H9 (cell line): ENCODE results near the gene ABTB1. TPM values are rescaled to one million over a fixed set of nuclear protein-coding genes. Genes with fewer than 3 reads are reported as not detected.

Experiments
- DNase-seq: peaks from one replicate; pipeline ENCODE4 v3.0.0-alpha.2; 2017
- H2AFZ ChIP-seq: one replicate; pipeline ENCODE4 v1.6.1; 2013; ENCODE audit warnings: mild to moderate bottlenecking, low read length, control low read depth, moderate library complexity
- H2AK5ac ChIP-seq: 2 replicates; pipeline ENCODE4 v1.6.1; 2013; ENCODE audit warnings: low read length, control low read depth, mixed read lengths; ENCODE audit not compliant: insufficient read length
- H2BK120ac ChIP-seq: one replicate; pipeline ENCODE4 v1.6.1; 2013; ENCODE audit warnings: low read depth, mild to moderate bottlenecking, low read length, control low read depth, inconsistent platforms; ENCODE audit not compliant: poor library complexity, severe bottlenecking
- H2BK12ac ChIP-seq: 2 replicates; pipeline ENCODE4 v1.6.1; 2013; ENCODE audit warnings: low read length, control low read depth, mixed read lengths, low read depth; ENCODE audit not compliant: insufficient read length
- H2BK15ac ChIP-seq: 2 replicates; pipeline ENCODE4 v1.6.1; 2013; ENCODE audit warnings: low read depth, low read length, control low read depth
- H2BK20ac ChIP-seq: one replicate; pipeline ENCODE4 v1.6.1; 2013; ENCODE audit warnings: low read depth, mild to moderate bottlenecking, low read length, control low read depth, inconsistent platforms; ENCODE audit not compliant: poor library complexity, severe bottlenecking
- H2BK5ac ChIP-seq: 2 replicates; pipeline ENCODE4 v1.6.1; 2013; ENCODE audit warnings: low read length, control low read depth, mixed read lengths; ENCODE audit not compliant: insufficient read length
- H3K14ac ChIP-seq: 2 replicates; pipeline ENCODE4 v1.6.1; 2013; ENCODE audit warnings: low read length, control low read depth; ENCODE audit not compliant: insufficient read depth
- H3K18ac ChIP-seq: 2 replicates; pipeline ENCODE4 v1.6.1; 2013; ENCODE audit warnings: low read depth, mild to moderate bottlenecking, mixed read lengths, low read length, control low read depth; ENCODE audit not compliant: insufficient read length
- H3K23ac ChIP-seq: 2 replicates; pipeline ENCODE4 v1.6.1; 2013; ENCODE audit warnings: low read length, control low read depth, mixed read lengths, low read depth; ENCODE audit not compliant: insufficient read length
- H3K23me2 ChIP-seq: 2 replicates; pipeline ENCODE4 v1.6.1; 2013; ENCODE audit warnings: low read depth, mild to moderate bottlenecking, mixed read lengths, low read length, control low read depth; ENCODE audit not compliant: insufficient read length, poor library complexity, severe bottlenecking
- H3K27ac ChIP-seq: 2 replicates; pipeline ENCODE4 v1.5.1; 2013; ENCODE audit warnings: low read length, control low read depth, mixed read lengths, low read depth; ENCODE audit not compliant: insufficient read length
- H3K27me3 ChIP-seq: 2 replicates; pipeline ENCODE4 v1.6.1; 2013; ENCODE audit warnings: low read length, control low read depth, inconsistent platforms; ENCODE audit not compliant: insufficient read depth
- H3K4ac ChIP-seq: 2 replicates; pipeline ENCODE4 v1.6.1; 2013; ENCODE audit warnings: low read depth, mild to moderate bottlenecking, control low read depth, inconsistent platforms, low read length, moderate library complexity
- H3K4me1 ChIP-seq: 2 replicates; pipeline ENCODE4 v1.6.1; 2013; ENCODE audit warnings: low read length, control low read depth, inconsistent platforms; ENCODE audit not compliant: insufficient read depth
- H3K4me2 ChIP-seq: 2 replicates; pipeline ENCODE4 v1.6.1; 2013; ENCODE audit warnings: low read length, control low read depth, mixed read lengths; ENCODE audit not compliant: insufficient read length, insufficient read depth
- H3K56ac ChIP-seq: 2 replicates; pipeline ENCODE4 v1.6.1; 2013; ENCODE audit warnings: low read depth, mild to moderate bottlenecking, mixed read lengths, low read length, control low read depth; ENCODE audit not compliant: insufficient read length
- H3K79me1 ChIP-seq: 2 replicates; pipeline ENCODE4 v1.6.1; 2013; ENCODE audit warnings: low read depth, mild to moderate bottlenecking, moderate library complexity, low read length, control low read depth, inconsistent platforms; ENCODE audit not compliant: insufficient read depth, poor library complexity, severe bottlenecking
- H3K79me2 ChIP-seq: 2 replicates; pipeline ENCODE4 v1.6.1; 2013; ENCODE audit warnings: low read length, control low read depth, inconsistent platforms; ENCODE audit not compliant: insufficient read depth
- H3K9ac ChIP-seq: 2 replicates; pipeline ENCODE4 v1.6.1; 2013; ENCODE audit warnings: low read length, control low read depth, mixed read lengths; ENCODE audit not compliant: insufficient read length; ENCODE audit errors: extremely low read depth
- H3K9me3 ChIP-seq: one replicate; pipeline ENCODE4 v1.6.1; 2013; ENCODE audit warnings: low read depth, low read length, inconsistent platforms; ENCODE audit not compliant: control insufficient read depth
- H3T11ph ChIP-seq: one replicate; pipeline ENCODE4 v1.6.1; 2013; ENCODE audit warnings: mild to moderate bottlenecking, low read length, control low read depth, inconsistent platforms
- H4K20me1 ChIP-seq: one replicate; pipeline ENCODE4 v1.6.1; 2013; ENCODE audit not compliant: control insufficient read depth, insufficient read length, insufficient read depth
- H4K5ac ChIP-seq: 2 replicates; pipeline ENCODE4 v1.6.1; 2013; ENCODE audit warnings: low read depth, mild to moderate bottlenecking, mixed read lengths, low read length, control low read depth; ENCODE audit not compliant: insufficient read length
- H4K8ac ChIP-seq: replicated peaks from 2 replicates; pipeline ENCODE4 v1.6.1; 2013; ENCODE audit warnings: low read length, control low read depth, mixed read lengths, low read depth; ENCODE audit not compliant: insufficient read length
- H4K91ac ChIP-seq: 2 replicates; pipeline ENCODE4 v1.6.1; 2013; ENCODE audit warnings: low read depth, mild to moderate bottlenecking, moderate library complexity, mixed read lengths, low read length, control low read depth; ENCODE audit not compliant: insufficient read length
- H3K27ac Mint-ChIP-seq, 3 experiments: 2 replicates in 2 of 3; 3 replicates in 1 of 3; pipeline ENCODE4 v1.8.0; 2020 to 2021; ENCODE audit warnings: mixed read lengths in 3 of 3, mild to moderate bottlenecking in 1 of 3, moderate library complexity in 1 of 3
- H3K27me3 Mint-ChIP-seq: 2 replicates; pipeline ENCODE4 v1.8.0; 2021; ENCODE audit warnings: low read depth, mild to moderate bottlenecking, moderate library complexity, mixed read lengths
- H3K36me3 Mint-ChIP-seq, 3 experiments: 2 replicates in 2 of 3; 3 replicates in 1 of 3; pipeline ENCODE4 v1.8.0; 2020 to 2021; ENCODE audit warnings: low read depth in 3 of 3, mixed read lengths in 3 of 3; ENCODE audit not compliant: insufficient read depth in 1 of 3
- H3K4me1 Mint-ChIP-seq, 2 experiments: 2 replicates each; pipeline ENCODE4 v1.8.0; 2020; ENCODE audit warnings: mixed read lengths in 2 of 2
- H3K4me3 Mint-ChIP-seq, 2 experiments: 2 replicates in 1 of 2; 3 replicates in 1 of 2; pipeline ENCODE4 v1.8.0; 2020 to 2021; ENCODE audit warnings: mild to moderate bottlenecking in 2 of 2, mixed read lengths in 2 of 2, moderate library complexity in 1 of 2
- H3K9me3 Mint-ChIP-seq, 2 experiments: 2 replicates in 1 of 2; 3 replicates in 1 of 2; pipeline ENCODE4 v1.8.0; 2020; ENCODE audit warnings: mild to moderate bottlenecking in 2 of 2, mixed read lengths in 2 of 2, moderate library complexity in 1 of 2
- CTCF ChIP-seq: fragments of 200-600 bp; sonication (generic); conservative IDR thresholded peaks from 3 replicates; pipeline ENCODE4 v1.8.0; 2021; ENCODE audit warnings: antibody characterized with exemption, mild to moderate bottlenecking
- WGBS: extraction: QIAGEN DNeasy Blood & Tissue Kit; methylation state at CpG from one replicate; pipeline ENCODE4 v1.1.7; 2013; ENCODE audit warnings: missing lambda C conversion rate, low lambda C conversion rate, mixed read lengths; ENCODE audit not compliant: insufficient read length; ENCODE audit errors: extremely low coverage; 5-methylcytosine and 5-hydroxymethylcytosine counted together
- total RNA-seq: library from RNA; stranded (reverse); gene quantifications from 2 replicates; pipeline ENCODE4 v1.2.1, GENCODE V29; 2021

The ABTB1 gene
- total RNA-seq, 1 experiment from 2014 or later: 6.2 TPM

- no peak for TF ChIP-seq CTCF
- no peak overlapping the region for H2AK5ac ChIP-seq
- H3K9ac ChIP-seq: no peak overlapping the region
- H3K27ac Mint-ChIP-seq: no peak overlapping the region
- peaks cover 0 to 4% (median 4%) of the 10 kb centered on the region in 3 experiments; a peak in 3 of 7 replicates for H3K36me3 Mint-ChIP-seq
- H3K79me2 ChIP-seq: no peaks in the 10 kb centered on the region
- no CpG with 5 or more reads among the region's 3 CpGs for WGBS
- H2BK12ac ChIP-seq: no peak overlapping the region
- H3K4me1 ChIP-seq: no peaks in the 10 kb centered on the region; the same call in 1 of the 2 replicates
- H2BK15ac ChIP-seq: no peak overlapping the region
- H3K27ac ChIP-seq: no peak overlapping the region
- no peak overlapping the region for H3K4me2 ChIP-seq
- no peaks in the 10 kb centered on the region for H3K79me1 ChIP-seq
- no peak overlapping the region for H3K4ac ChIP-seq
- no peak overlapping the region for H3K23ac ChIP-seq
- H2BK120ac ChIP-seq: no peak overlapping the region
- DNase-seq: no peak
- H2BK5ac ChIP-seq: no peak overlapping the region
- no peaks in the 10 kb centered on the region for H3K9me3 Mint-ChIP-seq
- no peak overlapping the region for H2BK20ac ChIP-seq
- H2AFZ ChIP-seq: no peak overlapping the region
- H4K91ac ChIP-seq: no peak overlapping the region
- H3K4me3 Mint-ChIP-seq: no peak overlapping the region
- no peak overlapping the region for H3K18ac ChIP-seq
- H4K20me1 ChIP-seq: peaks cover 5% of the 10 kb centered on the region
- no peaks in the 10 kb centered on the region for H3K27me3 Mint-ChIP-seq
- H3K56ac ChIP-seq: no peak overlapping the region
- H3K4me1 Mint-ChIP-seq: peaks cover 11 to 16% of the 10 kb centered on the region in 2 experiments
- H4K5ac ChIP-seq: no peak overlapping the region
- H3K23me2 ChIP-seq: no peaks in the 10 kb centered on the region
- H3K9me3 ChIP-seq: no peaks in the 10 kb centered on the region
- no peak overlapping the region for H4K8ac ChIP-seq
- no peak overlapping the region for H3T11ph ChIP-seq
- H3K27me3 ChIP-seq: no peaks in the 10 kb centered on the region
- no peak overlapping the region for H3K14ac ChIP-seq
Measured at GRCh38 chr3:127637546-127637945, 35.2 kb upstream of the ABTB1 start.
